Activated CD8-positive, alpha-beta memory T cell treated with anti-CD3 and anti-CD28 coated beads for 1 hour (primary cell): ENCODE results near the gene PLEKHA7.
"Not testable (repeated sequence)": the region's sequence is repeated elsewhere in the genome, so short reads cannot be mapped to it uniquely, and the experiment has no call there.

Experiments used
- DNase-seq, 2 donors: peaks; one replicate each; pipeline ENCODE4 v3.0.0-alpha.2; 2020; ENCODE audit warnings: low read depth in 1 of 2; ENCODE audit errors: extremely low read depth in 1 of 2

PLEKHA7 gene, protein sequence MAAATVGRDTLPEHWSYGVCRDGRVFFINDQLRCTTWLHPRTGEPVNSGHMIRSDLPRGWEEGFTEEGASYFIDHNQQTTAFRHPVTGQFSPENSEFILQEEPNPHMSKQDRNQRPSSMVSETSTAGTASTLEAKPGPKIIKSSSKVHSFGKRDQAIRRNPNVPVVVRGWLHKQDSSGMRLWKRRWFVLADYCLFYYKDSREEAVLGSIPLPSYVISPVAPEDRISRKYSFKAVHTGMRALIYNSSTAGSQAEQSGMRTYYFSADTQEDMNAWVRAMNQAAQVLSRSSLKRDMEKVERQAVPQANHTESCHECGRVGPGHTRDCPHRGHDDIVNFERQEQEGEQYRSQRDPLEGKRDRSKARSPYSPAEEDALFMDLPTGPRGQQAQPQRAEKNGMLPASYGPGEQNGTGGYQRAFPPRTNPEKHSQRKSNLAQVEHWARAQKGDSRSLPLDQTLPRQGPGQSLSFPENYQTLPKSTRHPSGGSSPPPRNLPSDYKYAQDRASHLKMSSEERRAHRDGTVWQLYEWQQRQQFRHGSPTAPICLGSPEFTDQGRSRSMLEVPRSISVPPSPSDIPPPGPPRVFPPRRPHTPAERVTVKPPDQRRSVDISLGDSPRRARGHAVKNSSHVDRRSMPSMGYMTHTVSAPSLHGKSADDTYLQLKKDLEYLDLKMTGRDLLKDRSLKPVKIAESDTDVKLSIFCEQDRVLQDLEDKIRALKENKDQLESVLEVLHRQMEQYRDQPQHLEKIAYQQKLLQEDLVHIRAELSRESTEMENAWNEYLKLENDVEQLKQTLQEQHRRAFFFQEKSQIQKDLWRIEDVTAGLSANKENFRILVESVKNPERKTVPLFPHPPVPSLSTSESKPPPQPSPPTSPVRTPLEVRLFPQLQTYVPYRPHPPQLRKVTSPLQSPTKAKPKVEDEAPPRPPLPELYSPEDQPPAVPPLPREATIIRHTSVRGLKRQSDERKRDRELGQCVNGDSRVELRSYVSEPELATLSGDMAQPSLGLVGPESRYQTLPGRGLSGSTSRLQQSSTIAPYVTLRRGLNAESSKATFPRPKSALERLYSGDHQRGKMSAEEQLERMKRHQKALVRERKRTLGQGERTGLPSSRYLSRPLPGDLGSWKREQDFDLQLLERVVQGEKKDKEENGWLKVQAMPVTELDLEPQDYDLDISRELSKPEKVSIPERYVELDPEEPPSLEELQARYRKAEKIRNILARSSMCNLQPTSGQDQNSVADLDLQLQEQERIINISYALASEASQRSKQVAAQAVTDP

DNA sequence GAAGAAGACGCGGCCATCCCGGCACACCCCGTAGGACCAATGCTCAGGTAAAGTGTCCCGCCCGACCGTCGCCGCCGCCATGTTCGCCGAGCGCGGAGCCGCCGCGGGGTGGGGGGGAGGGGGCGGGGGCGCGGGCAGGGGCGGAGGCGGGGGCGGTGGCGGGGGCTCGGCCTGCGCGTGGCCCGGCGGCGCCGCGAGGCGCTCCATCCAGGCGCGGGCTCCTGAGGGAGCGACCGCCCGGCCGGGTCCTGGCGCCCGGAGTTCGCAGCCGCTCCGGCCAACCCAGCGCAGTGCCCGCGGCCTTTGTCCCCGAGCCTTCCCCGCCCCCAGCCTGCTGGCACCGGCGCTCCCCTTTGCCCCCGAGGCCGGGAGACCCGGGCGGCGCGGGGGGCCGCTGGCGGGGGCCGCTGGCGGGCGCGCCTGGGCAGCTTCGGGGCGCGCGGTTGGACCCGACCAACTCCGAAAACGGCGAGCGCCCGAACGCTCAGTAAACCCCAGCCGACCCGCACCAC is at the start of gene PLEKHA7:
Gene PLEKHA7 (minus strand): TSS at position 94 of the 512 bp plus-strand sequence. CDS start 13 bp downstream, at position 81.
- no peak for DNase-seq

DNA sequence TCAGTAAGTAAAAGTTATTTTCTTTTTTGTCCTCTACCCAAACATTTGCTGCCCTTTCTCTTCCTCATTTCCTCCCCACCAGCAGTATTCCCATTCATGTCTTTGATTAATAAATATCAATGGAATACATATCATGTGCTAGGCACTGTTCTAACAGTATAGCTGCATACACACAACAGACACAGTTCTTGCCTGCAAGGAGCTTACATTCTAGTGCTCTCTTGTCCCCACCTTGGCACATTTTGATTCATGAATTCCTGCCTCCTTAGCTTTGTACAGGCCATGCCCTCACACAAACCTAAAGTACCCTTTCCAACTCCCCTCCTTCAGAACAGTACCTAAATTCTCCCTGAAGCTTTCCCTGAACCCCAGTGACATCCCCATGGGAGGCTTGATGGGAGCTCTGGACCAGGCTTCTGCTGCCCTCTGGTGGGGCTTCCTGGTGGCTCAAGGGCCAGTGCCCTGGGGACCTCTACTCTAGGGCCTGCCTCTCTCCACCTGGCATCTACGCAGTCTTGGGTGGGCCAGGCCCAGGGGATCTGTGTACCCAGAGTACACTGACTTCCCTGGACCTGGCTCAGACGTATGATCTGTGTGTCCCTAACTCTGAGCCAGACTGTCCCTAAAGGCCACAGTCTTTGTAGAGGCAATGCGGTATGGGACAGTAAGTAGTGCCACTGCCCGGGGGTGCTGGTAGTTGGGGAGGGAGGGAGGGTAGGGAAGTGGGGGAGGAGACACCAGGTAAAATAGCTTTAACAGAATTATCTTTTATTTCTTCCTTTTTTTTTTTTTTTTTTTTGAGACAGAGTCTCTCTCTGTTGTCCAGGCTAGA is 49.2 kb upstream of the PLEKHA7 start:
- DNase-seq: no peak

DNA sequence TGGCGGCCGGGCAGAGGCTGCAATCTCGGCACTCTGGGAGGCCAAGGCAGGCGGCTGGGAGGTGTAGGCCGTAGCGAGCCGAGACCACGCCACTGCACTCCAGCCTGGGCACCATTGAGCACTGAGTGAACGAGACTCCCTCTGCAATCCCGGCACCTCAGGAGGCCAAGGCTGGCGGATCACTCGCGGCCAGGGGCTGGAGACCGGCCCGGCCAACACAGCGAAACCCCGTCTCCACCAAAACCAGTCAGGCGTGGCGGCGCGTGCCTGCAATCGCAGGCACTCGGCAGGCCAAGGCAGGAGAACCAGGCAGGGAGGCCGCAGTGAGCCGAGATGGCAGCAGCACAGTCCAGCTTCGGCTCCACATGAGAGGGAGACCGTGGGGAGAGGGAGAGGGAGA is 36.9 kb upstream of the PLEKHA7 start:
- not testable (repeated sequence) for DNase-seq

DNA sequence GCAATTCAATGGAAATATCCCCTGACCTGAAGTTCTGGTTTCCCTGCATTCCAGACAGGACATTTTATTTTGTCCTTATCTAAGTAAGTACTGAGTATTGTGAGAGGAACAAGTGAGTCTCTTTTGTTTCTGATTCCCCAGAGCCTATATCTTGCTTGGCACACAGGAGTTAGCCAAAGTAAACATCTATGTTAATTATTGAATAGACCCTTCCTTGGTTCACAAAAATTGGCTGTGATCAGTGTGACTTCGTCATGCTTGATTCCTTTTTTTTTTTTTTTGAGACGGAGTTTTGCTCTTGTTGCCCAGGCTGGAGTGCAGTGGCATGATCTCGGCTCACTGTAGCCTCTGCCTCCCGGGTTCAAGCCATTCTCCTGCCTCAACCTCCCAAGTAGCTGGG is 34.3 kb upstream of the PLEKHA7 start:
- not testable (repeated sequence) for DNase-seq

DNA sequence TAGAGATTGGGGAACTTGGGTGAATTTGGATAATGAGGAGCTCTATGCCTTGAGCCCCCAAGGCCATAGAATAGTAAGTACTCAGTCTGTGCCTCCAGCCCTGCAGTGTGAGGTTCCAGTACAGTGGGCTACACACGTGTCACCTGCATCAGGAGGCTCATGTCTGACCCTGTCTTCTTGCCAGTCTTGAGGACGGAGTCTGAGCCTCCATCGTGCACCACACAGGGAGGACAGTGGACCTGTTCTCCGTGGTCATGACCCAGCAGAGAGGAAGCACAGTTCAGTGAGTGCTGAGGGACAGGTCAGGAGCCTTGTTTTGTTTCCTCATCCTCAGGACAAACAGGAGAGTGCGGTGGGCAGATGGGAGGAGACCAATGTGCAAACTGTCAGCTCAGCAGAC is 32.5 kb upstream of the PLEKHA7 start:
- DNase-seq: no peak

DNA sequence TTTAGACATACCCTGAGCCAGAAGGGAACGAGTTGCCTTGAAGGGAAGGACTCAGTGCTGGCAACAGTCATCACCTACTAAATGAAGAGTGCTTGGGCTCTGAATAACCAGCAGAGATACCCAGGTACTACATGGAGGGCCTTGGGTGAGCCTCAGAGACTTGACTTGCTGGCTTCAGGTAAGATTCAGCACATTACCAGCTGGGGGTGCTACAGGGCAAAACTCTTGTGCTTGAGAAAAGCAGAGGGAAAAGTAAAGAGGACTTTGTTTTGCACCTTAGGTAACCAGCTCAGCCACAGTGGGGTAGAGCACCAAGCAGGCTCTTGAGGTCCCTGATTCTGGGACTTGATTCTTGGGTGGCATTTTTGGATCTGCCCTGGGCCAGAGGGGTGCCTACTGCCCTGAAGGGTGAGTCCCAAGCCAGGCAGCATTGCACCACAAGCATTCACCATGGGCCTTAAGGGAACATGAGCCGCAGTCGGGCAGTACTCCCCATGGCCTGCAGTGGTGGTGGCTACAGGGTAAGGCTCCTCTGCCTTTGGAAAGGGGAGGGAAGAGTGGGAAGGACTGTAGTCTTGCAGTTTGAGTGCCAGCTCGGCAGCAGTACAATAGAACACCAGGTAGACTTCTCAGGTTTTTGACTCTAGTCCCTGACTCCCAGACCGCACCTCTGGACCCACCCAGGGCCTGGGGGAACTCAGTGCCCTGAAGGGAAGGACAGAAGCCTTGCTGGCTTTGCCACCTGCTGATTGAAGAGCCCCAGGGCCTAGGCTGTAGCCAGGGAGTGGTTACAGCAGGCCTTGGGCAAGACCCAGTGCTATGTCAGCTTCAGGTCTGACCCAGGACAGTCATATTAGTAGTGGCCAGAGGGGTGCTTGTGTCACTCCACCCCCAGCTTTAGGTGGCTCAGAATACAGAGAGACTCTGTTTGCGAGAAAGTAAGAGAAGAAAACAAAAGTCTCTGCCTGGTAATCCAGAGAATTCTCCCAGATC is 22.7 kb upstream of the PLEKHA7 start:
- DNase-seq: no peak

DNA sequence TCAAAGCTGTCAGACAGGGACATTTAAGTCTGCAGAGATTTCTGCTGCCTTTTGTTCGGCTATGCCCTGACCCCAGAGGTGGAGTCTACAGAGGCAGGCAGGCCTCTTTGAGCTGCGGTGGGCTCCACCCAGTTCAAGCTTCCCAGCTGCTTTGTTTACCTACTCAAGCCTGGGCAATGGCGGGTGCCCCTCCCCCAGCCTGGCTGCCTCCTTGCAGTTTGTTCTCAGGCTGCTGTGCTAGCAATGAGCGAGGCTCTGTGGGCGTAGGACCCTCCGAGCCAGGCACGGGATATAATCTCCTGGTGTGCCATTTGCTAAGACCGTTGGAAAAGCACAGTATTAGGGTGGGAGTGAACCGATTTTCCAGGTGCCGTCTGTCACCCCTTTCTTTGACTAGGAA is 19.8 kb upstream of the PLEKHA7 start:
- not testable (repeated sequence) for DNase-seq

DNA sequence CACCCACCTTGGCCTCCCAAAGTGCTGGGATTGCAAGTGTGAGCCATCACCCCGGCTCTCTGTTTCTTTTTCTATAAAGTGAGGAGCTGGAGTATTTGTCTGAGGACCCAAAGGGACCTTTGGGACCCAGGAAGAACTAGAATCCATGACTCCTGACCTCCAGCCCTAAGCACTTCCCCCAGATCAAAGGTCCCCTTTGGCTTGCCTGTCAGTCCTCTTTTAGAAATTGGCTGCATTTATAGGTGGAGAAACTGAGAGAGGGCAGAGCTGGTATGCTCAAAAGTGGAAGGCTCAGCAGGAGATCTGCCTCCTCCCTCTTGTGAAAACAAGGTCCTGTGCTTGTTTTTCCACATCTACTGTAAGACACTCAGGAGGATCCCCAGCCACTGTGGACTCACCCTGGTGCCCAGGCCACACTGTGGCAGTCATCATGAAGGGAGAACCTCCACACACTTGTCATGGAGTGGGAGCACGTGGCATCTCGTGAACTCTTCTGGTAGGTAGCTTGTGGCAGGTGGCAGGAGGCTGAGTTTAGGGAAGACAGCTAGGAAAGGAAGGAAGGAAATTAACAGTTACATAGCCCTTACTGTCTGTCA is 12.4 kb upstream of the PLEKHA7 start:
- DNase-seq: no peak

DNA sequence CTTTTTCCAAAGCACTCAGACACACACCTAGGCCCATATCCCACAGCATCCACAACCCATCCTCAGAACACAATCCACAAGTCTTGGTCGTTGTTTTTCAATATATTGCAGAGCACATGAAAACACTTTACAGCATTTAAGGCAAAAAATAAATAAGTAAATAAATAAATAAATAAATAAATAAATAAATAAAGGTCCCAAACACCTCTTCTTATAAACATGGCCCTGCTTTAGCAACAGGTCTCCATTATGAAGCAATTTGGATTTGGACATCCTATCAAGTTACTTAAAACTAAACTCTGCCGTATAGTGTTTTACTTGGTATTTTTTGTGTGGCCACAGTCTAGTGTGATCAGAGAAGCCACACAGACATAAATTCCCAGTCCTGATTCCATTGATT is 10.7 kb upstream of the PLEKHA7 start:
- no peak for DNase-seq

DNA sequence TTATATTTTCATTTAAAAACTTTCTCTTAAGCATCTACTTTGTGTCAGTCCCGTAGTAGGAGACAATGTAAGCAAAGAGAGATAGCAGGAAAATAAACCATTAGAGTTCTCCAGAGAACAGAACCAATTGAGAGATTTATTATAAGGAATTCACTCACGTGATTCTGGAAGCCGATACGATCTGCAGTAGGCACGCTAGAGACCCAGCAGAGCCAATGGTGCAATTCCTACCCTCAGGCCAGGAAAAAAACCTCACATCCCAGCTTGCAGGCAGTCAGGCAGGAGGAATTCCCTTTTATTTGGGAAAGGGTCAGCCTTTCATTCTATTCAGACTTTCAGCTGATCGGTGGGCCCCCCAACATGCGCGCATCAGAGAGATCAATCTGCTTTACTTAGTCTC is 7.3 kb upstream of the PLEKHA7 start:
- DNase-seq: no peak

DNA sequence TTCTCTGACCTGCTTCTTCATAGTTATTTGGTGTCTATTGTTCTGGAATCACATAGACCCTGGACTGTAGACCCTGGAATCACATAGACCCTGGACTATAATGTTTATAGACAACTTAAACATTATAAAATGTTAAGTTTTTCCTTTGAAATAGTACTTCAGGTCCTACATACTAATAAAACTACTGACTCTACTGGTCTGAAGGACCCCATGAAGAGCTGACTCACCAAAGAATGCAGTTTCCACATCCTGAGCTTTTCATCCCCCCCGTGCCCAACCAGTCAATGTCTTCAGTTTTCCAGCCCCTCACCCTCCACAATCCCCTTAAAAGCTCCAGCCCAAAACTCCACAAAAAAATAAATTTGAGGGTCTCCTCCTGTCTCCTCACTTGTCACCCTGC is 6.6 kb upstream of the PLEKHA7 start:
- no peak for DNase-seq

DNA sequence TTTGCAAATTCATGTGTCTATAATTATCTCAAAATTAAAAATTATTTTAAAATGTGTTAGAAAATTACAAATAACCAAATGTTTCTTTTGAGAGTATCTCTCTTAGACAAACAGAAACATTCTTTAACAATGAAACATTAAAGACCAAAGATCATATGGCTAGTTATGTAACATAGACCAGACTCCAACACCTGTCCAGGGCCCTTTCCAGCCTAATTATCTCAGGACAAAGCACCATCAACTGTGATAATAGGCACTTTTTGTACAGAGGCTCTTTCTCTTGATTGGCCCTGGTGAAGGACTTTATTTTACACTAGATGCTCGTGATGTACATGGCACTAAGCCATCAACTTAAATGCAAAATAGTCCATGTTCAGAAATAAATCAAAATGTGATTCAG is 5.0 kb upstream of the PLEKHA7 start:
- DNase-seq: no peak

DNA sequence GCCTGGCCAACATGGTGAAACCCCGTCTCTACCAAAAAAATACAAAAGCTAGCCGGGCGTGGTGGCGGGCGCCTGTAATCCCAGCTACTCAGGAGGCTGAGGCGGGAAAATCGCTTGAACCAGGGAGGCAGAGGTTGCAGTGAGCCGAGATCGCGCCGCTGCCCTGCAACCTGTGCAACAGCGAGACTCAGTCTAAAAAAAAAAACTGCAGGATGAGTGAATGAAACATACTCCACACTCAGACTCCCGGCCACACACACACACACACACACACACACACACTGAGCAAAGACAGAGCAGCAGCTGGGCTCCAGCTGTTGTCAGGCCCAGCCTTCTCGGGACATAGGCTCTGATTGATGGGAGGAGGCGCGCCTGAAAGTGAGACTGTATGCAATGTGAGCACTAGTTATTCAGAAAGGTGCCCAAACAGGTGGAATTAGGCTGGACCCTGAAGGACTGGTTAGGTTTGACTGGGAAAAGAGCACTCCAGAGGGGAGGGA is 1.5 kb upstream of the PLEKHA7 start:
- DNase-seq: no peak

DNA sequence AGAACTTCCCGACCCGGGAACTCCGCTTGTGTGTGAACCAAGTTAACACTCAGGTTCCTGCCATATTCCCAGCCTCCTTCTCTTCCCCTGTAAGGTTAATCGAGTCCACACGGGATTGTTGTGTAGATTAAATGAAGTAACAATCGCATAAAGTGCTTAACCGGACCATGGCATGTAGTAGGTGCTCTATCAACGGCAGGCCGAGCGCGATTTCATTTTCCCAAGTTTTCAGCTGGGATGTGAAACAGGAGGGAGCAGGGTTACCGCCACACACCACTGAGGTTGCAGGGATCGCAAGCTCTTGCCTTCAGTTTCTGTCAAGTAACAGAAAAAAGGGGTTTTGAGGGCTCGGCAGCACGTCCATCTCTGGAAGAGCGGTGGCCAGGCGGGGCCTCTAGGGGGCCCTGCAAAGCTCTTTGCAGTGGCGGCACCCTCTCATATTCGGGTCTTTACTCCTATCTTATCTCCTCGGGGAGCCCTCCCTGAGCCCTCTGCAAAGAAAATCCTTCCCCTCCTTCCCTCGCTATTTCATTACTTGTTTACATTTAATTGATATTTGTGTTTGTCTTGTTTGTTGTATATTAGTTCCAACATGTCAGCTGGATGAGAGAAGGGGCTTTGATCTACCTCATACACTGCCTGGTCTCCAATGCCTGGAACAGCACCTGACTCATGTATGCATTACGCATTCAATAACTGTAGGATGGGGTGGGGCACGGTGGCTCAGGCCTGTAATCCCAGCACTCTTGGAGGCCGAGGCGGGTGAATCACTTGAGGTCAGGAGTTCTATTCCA is 816 bp upstream of the PLEKHA7 start:
- DNase-seq: no peak

DNA sequence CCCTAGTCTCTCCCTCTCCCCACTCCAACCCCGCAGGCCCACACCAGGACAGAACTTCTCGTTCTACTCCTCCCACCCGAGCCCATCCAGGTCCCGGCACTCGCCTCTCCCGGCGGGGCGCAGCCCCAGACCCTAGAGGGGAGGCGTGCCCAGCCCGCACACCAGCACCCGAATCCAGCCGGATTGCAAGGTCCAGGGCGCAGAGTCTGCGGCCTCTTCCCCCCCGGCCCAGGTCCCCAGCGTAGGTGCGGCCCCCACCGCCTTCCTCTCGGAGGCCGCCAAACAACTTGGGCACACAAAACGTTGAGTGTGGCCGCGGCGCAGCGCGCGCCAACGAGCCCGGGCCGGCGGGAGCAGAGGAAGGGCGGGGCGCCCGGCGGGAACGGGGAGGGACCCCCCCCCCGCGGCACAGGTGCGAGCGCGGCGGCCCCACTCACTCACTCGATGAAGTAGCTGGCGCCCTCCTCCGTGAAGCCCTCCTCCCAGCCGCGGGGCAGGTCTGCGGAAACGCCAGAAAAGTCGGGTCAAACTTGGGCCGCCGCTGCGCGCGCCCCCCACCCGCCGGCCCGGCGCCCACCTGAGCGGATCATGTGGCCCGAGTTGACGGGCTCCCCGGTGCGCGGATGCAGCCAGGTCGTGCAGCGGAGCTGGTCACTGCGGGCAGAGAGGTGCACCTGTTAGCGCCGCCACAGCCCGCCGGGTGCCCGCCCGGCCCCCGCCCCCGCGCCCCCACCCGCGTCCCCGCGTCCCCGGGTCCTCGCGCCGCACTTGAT is 480 bp downstream of the PLEKHA7 start:
- DNase-seq: no peak

DNA sequence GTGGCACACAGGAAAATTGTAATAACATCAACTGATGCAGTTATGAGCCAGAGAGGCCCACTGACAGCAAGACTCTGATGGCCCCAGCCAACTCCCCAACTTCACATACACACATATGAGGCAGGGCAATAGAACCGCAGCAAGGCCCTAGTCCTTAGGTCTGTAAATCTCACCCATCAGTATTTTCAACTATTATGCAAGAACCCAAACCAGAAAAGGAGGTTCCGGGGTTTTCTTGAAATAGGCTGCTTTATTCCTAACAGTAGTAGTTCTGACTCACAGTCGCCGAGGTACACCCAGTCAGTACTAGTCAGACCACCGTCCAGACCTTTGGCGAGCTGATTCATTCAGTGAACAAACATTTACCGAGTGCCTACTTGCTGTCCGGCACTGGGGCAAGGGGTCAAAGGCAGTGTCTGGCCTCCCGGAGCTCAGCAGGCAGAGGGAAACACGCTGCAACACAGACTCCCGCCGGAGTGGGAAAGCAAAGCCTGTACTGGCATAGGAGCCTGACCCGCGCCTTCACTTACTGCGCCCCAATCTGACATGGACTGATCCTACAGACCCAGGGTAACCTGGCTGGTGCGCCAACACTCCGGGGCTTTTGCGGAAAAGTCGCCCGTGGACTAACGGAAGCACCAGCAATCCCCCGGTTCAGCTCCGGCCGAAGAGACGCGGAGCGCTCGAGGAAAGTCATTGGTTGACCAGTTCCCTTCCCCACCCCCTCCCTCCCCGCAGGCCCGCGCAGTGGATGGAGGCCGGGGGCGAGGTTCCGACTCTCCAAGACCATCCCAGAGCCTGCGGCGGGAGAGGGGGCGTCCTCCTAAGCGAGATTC is 1.3 kb downstream of the PLEKHA7 start:
- no peak for DNase-seq
